Neural cell (in vitro differentiated cells): Measurements from ENCODE around the gene AMN1. TPM values are rescaled to one million over a fixed set of nuclear protein-coding genes. Genes with fewer than 3 reads are reported as not detected.

ENCODE experiments used
- H2AFZ ChIP-seq: fragments of 200-600, 300-800 bp; sonication (generic), shearing (Covaris generic); 2 replicates; pipeline ENCODE4 v1.6.0; 2014; ENCODE audit warnings: low read depth, mild to moderate bottlenecking, antibody characterized with exemption, low read length, moderate library complexity
- H3F3A ChIP-seq: fragments of 200-600 bp; shearing (Covaris generic); 2 replicates; pipeline ENCODE4 v1.6.1; 2016; ENCODE audit warnings: mild to moderate bottlenecking, moderate library complexity, mixed read lengths, antibody characterized with exemption, low read length; ENCODE audit not compliant: insufficient read depth, poor library complexity, severe bottlenecking
- H3K27ac ChIP-seq: fragments of 200-600, 300-800 bp; sonication (generic), shearing (Covaris generic); 2 replicates; pipeline ENCODE4 v1.5.1; 2014; ENCODE audit warnings: mild to moderate bottlenecking, low read length, moderate library complexity
- H3K27me3 ChIP-seq: fragments of 300-800, 200-600 bp; sonication (generic), shearing (Covaris generic); 2 replicates; pipeline ENCODE4 v1.6.0; 2014; ENCODE audit warnings: mild to moderate bottlenecking, low read depth, low read length, moderate library complexity; ENCODE audit not compliant: insufficient read depth
- H3K36me3 ChIP-seq: fragments of 300-800, 200-600 bp; sonication (generic), shearing (Covaris generic); 2 replicates; pipeline ENCODE4 v1.5.1; 2014; ENCODE audit warnings: mild to moderate bottlenecking, antibody characterized with exemption, low read length, moderate library complexity; ENCODE audit not compliant: insufficient read depth
- H3K4me2 ChIP-seq: fragments of 300-800, 200-600 bp; sonication (generic), shearing (Covaris generic); 2 replicates; pipeline ENCODE4 v1.6.0; 2014; ENCODE audit warnings: mild to moderate bottlenecking, low read length
- H3K4me3 ChIP-seq: fragments of 300-800, 200-600 bp; sonication (generic), shearing (Covaris generic); 2 replicates; pipeline ENCODE4 v1.5.1; 2014; ENCODE audit warnings: mild to moderate bottlenecking, low read length, moderate library complexity
- H3K79me2 ChIP-seq: fragments of 200-600 bp; shearing (Covaris generic); replicated peaks from 2 replicates; pipeline ENCODE4 v1.6.0; 2014; ENCODE audit warnings: mild to moderate bottlenecking, low read length, moderate library complexity; ENCODE audit not compliant: insufficient read depth
- H3K9ac ChIP-seq: fragments of 300-800, 200-600 bp; sonication (generic), shearing (Covaris generic); 2 replicates; pipeline ENCODE4 v1.6.1; 2016; ENCODE audit warnings: mild to moderate bottlenecking, low read length, mixed read lengths
- H3K9me2 ChIP-seq: fragments of 200-600 bp; shearing (Covaris generic); 2 replicates; pipeline ENCODE4 v1.6.1; 2016; ENCODE audit warnings: mild to moderate bottlenecking, low read length, mixed read lengths; ENCODE audit not compliant: insufficient read depth
- H3K9me3 ChIP-seq: fragments of 200-600, 300-800 bp; sonication (generic), shearing (Covaris generic); 2 replicates; pipeline ENCODE4 v1.6.1; 2016; ENCODE audit warnings: mild to moderate bottlenecking, mixed run types, low read length, moderate library complexity, mixed read lengths
- H4K20me1 ChIP-seq: fragments of 200-600 bp; shearing (Covaris generic); 2 replicates; pipeline ENCODE4 v1.6.1; 2016; ENCODE audit warnings: mild to moderate bottlenecking, mixed run types; ENCODE audit not compliant: insufficient read depth
- EP300 ChIP-seq: fragments of 450-650 bp; conservative IDR thresholded peaks from 2 replicates; pipeline ENCODE4 v1.6.1; 2014; ENCODE audit warnings: antibody characterized with exemption, mild to moderate bottlenecking, moderate library complexity; ENCODE audit not compliant: poor library complexity, severe bottlenecking
- EZH2 ChIP-seq: fragments of 200-600, 300-800 bp; shearing (Covaris generic), sonication (generic); IDR thresholded peaks from 2 replicates; pipeline ENCODE4 v1.6.1; 2014; ENCODE audit warnings: antibody characterized with exemption, low read length, borderline replicate concordance, mild to moderate bottlenecking; ENCODE audit not compliant: insufficient read depth, poor library complexity, severe bottlenecking
- MXI1 ChIP-seq: fragments of 450-650 bp; conservative IDR thresholded peaks from 2 replicates; pipeline ENCODE4 v1.6.1; 2014; ENCODE audit warnings: antibody characterized with exemption, mild to moderate bottlenecking; ENCODE audit not compliant: poor library complexity, severe bottlenecking
- POLR2AphosphoS5 ChIP-seq: IDR thresholded peaks from 2 replicates; pipeline ENCODE4 v1.6.1; 2012
- RAD21 ChIP-seq: fragments of 450-650 bp; conservative IDR thresholded peaks from 2 replicates; pipeline ENCODE4 v1.6.1; 2014; ENCODE audit warnings: antibody characterized with exemption, mild to moderate bottlenecking, moderate library complexity
- REST ChIP-seq: IDR thresholded peaks from 2 replicates; pipeline ENCODE4 v1.6.1; 2012; ENCODE audit warnings: borderline replicate concordance
- SMC3 ChIP-seq: fragments of 450-650 bp; conservative IDR thresholded peaks from 2 replicates; pipeline ENCODE4 v1.6.1; 2014; ENCODE audit warnings: antibody characterized with exemption, mild to moderate bottlenecking, moderate library complexity; ENCODE audit not compliant: poor library complexity
- TAF1 ChIP-seq: IDR thresholded peaks from 2 replicates; pipeline ENCODE4 v1.6.1; 2012; ENCODE audit warnings: low read depth
- polyA plus RNA-seq: library from polyadenylated mRNA; depleted of rRNA; stranded (reverse); fragments of >200 nt; gene quantifications from 2 replicates; pipeline ENCODE4 v1.2.3, GENCODE V29; 2014
- TF ChIP-seq, protein P1 (sequence below): fragments of 450-650 bp; IDR thresholded peaks from 2 replicates; pipeline ENCODE4 v1.5.1; 2014; ENCODE audit warnings: antibody characterized with exemption, mild to moderate bottlenecking, moderate library complexity; ENCODE audit not compliant: poor library complexity, severe bottlenecking

Gene AMN1
- polyA plus RNA-seq, 1 donor from 2014 or later, result 125 TPM

DNA sequence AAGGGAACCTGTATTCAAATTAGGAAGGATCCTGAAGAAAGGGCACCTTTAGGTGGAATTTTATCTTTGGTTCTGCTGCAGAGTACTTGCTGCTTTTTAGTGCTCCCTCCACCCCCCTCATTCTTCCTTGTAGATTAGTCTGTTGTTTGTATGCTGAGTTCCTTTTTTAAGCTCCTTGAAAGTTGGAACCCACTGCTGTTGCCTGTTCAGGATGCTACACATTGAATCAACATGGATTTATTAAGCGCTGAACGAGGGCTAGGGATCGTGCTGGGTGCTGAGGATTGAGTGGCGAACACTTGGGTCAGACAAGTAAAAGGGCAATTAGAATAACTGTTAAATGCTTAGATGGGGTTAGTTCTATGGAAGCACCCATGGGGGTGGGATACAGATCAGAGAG, 884 bp upstream of the AMN1 start:
- Histone ChIP-seq H3F3A (peaks cover 4% of the 10 kb centered on the region), H3K27me3 (no peaks in the 10 kb centered on the region), H3K27ac (peak overlapping the region; percentile 89), H3K4me2 (peak overlapping the region; percentile 92), H4K20me1 (no peaks in the 10 kb centered on the region), H3K9ac (peak overlapping the region; percentile 87), H3K4me3 (peak overlapping the region; percentile 91), H2AFZ (peak overlapping the region; percentile 100), H3K9me3 (no peaks in the 10 kb centered on the region), H3K79me2 (no peaks in the 10 kb centered on the region), H3K9me2 (no peaks in the 10 kb centered on the region), H3K36me3 (no peaks in the 10 kb centered on the region)
- no peak for TF ChIP-seq TAF1
- TF ChIP-seq SMC3, result no peak
- no peak for TF ChIP-seq REST
- TF ChIP-seq, protein P1, sequence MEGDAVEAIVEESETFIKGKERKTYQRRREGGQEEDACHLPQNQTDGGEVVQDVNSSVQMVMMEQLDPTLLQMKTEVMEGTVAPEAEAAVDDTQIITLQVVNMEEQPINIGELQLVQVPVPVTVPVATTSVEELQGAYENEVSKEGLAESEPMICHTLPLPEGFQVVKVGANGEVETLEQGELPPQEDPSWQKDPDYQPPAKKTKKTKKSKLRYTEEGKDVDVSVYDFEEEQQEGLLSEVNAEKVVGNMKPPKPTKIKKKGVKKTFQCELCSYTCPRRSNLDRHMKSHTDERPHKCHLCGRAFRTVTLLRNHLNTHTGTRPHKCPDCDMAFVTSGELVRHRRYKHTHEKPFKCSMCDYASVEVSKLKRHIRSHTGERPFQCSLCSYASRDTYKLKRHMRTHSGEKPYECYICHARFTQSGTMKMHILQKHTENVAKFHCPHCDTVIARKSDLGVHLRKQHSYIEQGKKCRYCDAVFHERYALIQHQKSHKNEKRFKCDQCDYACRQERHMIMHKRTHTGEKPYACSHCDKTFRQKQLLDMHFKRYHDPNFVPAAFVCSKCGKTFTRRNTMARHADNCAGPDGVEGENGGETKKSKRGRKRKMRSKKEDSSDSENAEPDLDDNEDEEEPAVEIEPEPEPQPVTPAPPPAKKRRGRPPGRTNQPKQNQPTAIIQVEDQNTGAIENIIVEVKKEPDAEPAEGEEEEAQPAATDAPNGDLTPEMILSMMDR, result no peak
- TF ChIP-seq POLR2AphosphoS5, result no peak
- TF ChIP-seq EP300, result no peak
- no peak for TF ChIP-seq MXI1
- TF ChIP-seq RAD21, result no peak
- TF ChIP-seq EZH2, result no peak

DNA sequence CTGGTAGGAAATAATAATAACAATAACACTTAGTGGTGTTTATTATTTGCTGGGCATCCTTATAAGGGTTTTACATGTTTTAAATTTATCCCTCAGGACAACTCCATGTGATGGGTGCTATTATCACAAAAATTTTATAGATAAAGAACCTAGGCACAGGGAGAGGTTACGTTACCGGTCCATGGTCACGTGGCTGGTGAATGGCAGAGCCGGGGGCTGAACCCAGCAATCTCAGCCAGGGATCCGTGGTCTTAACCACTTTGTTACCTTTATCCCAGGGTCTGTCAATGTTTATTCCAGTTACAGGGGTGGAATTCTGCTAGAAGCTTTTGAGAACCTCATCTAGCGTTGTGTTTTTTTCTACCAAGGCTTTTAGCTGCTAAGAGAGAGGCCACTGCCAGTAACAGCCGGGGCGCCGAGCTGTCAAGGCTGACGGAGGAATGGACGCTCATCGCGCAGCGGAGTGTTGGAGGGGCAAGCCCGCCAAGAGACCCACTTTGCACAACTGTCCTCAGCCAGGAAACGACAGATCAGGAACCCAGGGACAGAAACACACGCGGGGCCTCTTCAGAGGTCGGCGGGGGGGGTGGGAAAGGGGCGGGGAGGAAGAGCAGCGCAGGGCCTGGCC, 418 bp downstream of the AMN1 start:
- Histone ChIP-seq H3F3A (peaks cover 4% of the 10 kb centered on the region), H3K9me3 (peaks cover 3% of the 10 kb centered on the region), H3K36me3 (no peaks in the 10 kb centered on the region), H3K9me2 (no peaks in the 10 kb centered on the region), H3K27ac (peak overlapping the region; percentile 89), H3K27me3 (no peaks in the 10 kb centered on the region), H3K4me2 (peak overlapping the region; percentile 69), H3K79me2 (no peaks in the 10 kb centered on the region), H3K4me3 (peak overlapping the region; percentile 91), H3K9ac (peak overlapping the region; percentile 87), H4K20me1 (no peaks in the 10 kb centered on the region), H2AFZ (peak overlapping the region; percentile 99)
- TF ChIP-seq REST (peak; percentile 61), TAF1 (peak; percentile 10), MXI1 (peak; percentile 19), RAD21 (no peak), EZH2 (no peak), EP300 (no peak), SMC3 (no peak), POLR2AphosphoS5 (no peak)
- TF ChIP-seq, protein P1, result no peak
